Gastroesophageal sphincter (tissue), 3 donors: ENCODE data around the gene C6orf141.

Experiments used
- CTCF ChIP-seq, 4 experiments: fragments of 200-600 bp in 2 of 4; fragments of 450-650 bp in 2 of 4; sonication (generic) in 1 of 4; IDR thresholded peaks; one replicate each; pipeline ENCODE4 v1.5.1; 2017 to 2019; ENCODE audit warnings: antibody characterized with exemption in 4 of 4, mild to moderate bottlenecking in 2 of 4, moderate library complexity in 2 of 4
- EP300 ChIP-seq: sonication (generic); formaldehyde crosslinking; IDR thresholded peaks from one replicate; pipeline ENCODE4 v1.6.1; 2017; ENCODE audit warnings: antibody characterized with exemption, mild to moderate bottlenecking
- POLR2A ChIP-seq, 2 donors: fragments of 450-650 bp; IDR thresholded peaks; one replicate each; pipeline ENCODE4 v1.6.1; 2017; ENCODE audit warnings: antibody characterized with exemption in 2 of 2, mild to moderate bottlenecking in 2 of 2, moderate library complexity in 1 of 2
- POLR2AphosphoS5 ChIP-seq: sonication (generic); formaldehyde crosslinking; IDR thresholded peaks from one replicate; pipeline ENCODE4 v1.6.1; 2017; ENCODE audit warnings: antibody characterized with exemption

- no peak for TF ChIP-seq CTCF (IDR thresholded peaks at IDR 0.05)
- TF ChIP-seq POLR2AphosphoS5 = no peak
- TF ChIP-seq POLR2A (IDR thresholded peaks at IDR 0.05) = no peak
- TF ChIP-seq EP300 = no peak
These were observed 8.5 kb upstream of the C6orf141 start for GRCh38 chr6:49541936-49542335.
